IMR-90 (cell line): ENCODE data around the gene UBE2L3. TPM values are rescaled to one million over a fixed set of nuclear protein-coding genes. Genes with fewer than 3 reads are reported as not detected.
"Not testable (repeated sequence)": the region's sequence is repeated elsewhere in the genome, so short reads cannot be mapped to it uniquely, and the experiment has no call there.

Experiments
- ATAC-seq: fragments of 200-7000 bp; cut with Tn5 transposase; 2 replicates; pipeline ENCODE4 v1.9.1; 2020; ENCODE audit warnings: low read depth, mild to moderate bottlenecking, moderate library complexity
- BruUV-seq: library from RNA; stranded (reverse); fragments of 400-500 nt; replicated peaks from 2 replicates; lab custom pipeline; 2021; lab: Mats Ljungman, UMichigan
- CTCF ChIA-PET: fragments of 300-600 bp; formaldehyde crosslinking; extraction: SDS; loops from one replicate; lab custom pipeline; 2021; ENCODE audit warnings: antibody characterized with exemption; lab: Yijun Ruan, JAX
- POLR2A ChIA-PET: fragments of 300-600 bp; sonication (Branson Sonifier 250); formaldehyde crosslinking; loops from one replicate; lab custom pipeline; 2022; ENCODE audit warnings: antibody characterized with exemption; ENCODE audit not compliant: unreplicated experiment; lab: Charles Lee
- DNase-seq: peaks from one replicate; pipeline ENCODE4 v3.0.0; 2013
- H2AFZ ChIP-seq: replicated peaks from 2 replicates; pipeline ENCODE3; 2013; ENCODE audit warnings: low read length, mild to moderate bottlenecking; ENCODE audit not compliant: poor library complexity
- H2AK5ac ChIP-seq: 2 replicates; pipeline ENCODE4 v1.6.1; 2013; ENCODE audit warnings: low read depth, low read length, inconsistent platforms
- H2AK9ac ChIP-seq: replicated peaks from 2 replicates; pipeline ENCODE3; 2013; ENCODE audit warnings: mild to moderate bottlenecking, low read depth, low read length, moderate library complexity; ENCODE audit not compliant: poor library complexity
- H2BK120ac ChIP-seq: 2 replicates; pipeline ENCODE4 v1.6.1; 2013; ENCODE audit warnings: low read depth, low read length, inconsistent platforms
- H2BK15ac ChIP-seq: 3 replicates; pipeline ENCODE4 v1.6.1; 2013; ENCODE audit warnings: low read depth, low read length, inconsistent platforms
- H2BK20ac ChIP-seq: 2 replicates; pipeline ENCODE4 v1.6.1; 2013; ENCODE audit warnings: low read depth, mild to moderate bottlenecking, inconsistent platforms, low read length, moderate library complexity
- H2BK5ac ChIP-seq: 2 replicates; pipeline ENCODE4 v1.6.1; 2013; ENCODE audit warnings: mild to moderate bottlenecking, low read depth, low read length, inconsistent platforms; ENCODE audit not compliant: poor library complexity, severe bottlenecking
- H3K14ac ChIP-seq: replicated peaks from 2 replicates; pipeline ENCODE4 v1.6.1; 2013; ENCODE audit warnings: low read depth, low read length, inconsistent platforms
- H3K18ac ChIP-seq: 2 replicates; pipeline ENCODE4 v1.6.1; 2013; ENCODE audit warnings: low read depth, low read length, control low read depth
- H3K23ac ChIP-seq: 2 replicates; pipeline ENCODE4 v1.6.1; 2013; ENCODE audit warnings: low read depth, low read length, inconsistent platforms
- H3K27ac ChIP-seq: 2 replicates; pipeline ENCODE4 v1.5.1; 2013; ENCODE audit warnings: mild to moderate bottlenecking, control low read depth, low read length; ENCODE audit not compliant: insufficient read depth
- H3K27me3 ChIP-seq: 2 replicates; pipeline ENCODE4 v1.6.1; 2013; ENCODE audit warnings: low read length; ENCODE audit not compliant: control insufficient read depth, insufficient read depth
- H3K36me3 ChIP-seq: 2 replicates; pipeline ENCODE4 v1.6.1; 2013; ENCODE audit warnings: low read length, mixed read lengths; ENCODE audit not compliant: control insufficient read depth, insufficient read depth
- H3K4ac ChIP-seq: 2 replicates; pipeline ENCODE4 v1.6.1; 2013; ENCODE audit warnings: low read depth, low read length, inconsistent platforms
- H3K4me1 ChIP-seq: 2 replicates; pipeline ENCODE4 v1.6.1; 2013; ENCODE audit warnings: low read length, mixed read lengths; ENCODE audit not compliant: control insufficient read depth, insufficient read depth
- H3K4me2 ChIP-seq: 2 replicates; pipeline ENCODE4 v1.6.1; 2013; ENCODE audit warnings: low read depth, mild to moderate bottlenecking, control low read depth, low read length, moderate library complexity
- H3K4me3 ChIP-seq: 2 replicates; pipeline ENCODE4 v1.5.1; 2013; ENCODE audit warnings: low read depth, mild to moderate bottlenecking, control low read depth, low read length, moderate library complexity; ENCODE audit not compliant: insufficient read depth
- H3K56ac ChIP-seq: 2 replicates; pipeline ENCODE4 v1.6.1; 2013; ENCODE audit warnings: low read length, inconsistent platforms; ENCODE audit not compliant: insufficient read depth; ENCODE audit errors: extremely low read depth
- H3K79me1 ChIP-seq, 2 experiments: 2 replicates each; pipeline ENCODE4 v1.6.1; 2013; ENCODE audit warnings: low read length in 2 of 2, inconsistent platforms in 1 of 2, low read depth in 1 of 2
- H3K9ac ChIP-seq: 2 replicates; pipeline ENCODE4 v1.6.1; 2013; ENCODE audit warnings: low read depth, low read length, control low read depth
- H3K9me1 ChIP-seq: 2 replicates; pipeline ENCODE4 v1.6.1; 2013; ENCODE audit warnings: low read length, inconsistent platforms; ENCODE audit not compliant: insufficient read depth
- H3K9me3 ChIP-seq: 2 replicates; pipeline ENCODE4 v1.6.1; 2013; ENCODE audit warnings: low read length; ENCODE audit not compliant: control insufficient read depth, insufficient read depth
- H4K20me1 ChIP-seq: 2 replicates; pipeline ENCODE4 v1.6.1; 2013; ENCODE audit warnings: low read length, inconsistent platforms; ENCODE audit not compliant: insufficient read depth
- H4K5ac ChIP-seq: 2 replicates; pipeline ENCODE4 v1.6.1; 2013; ENCODE audit warnings: mild to moderate bottlenecking, low read depth, low read length, control low read depth
- H4K8ac ChIP-seq, 2 experiments: 2 replicates each; pipeline ENCODE4 v1.6.1; 2013; ENCODE audit warnings: low read depth in 2 of 2, low read length in 2 of 2, control low read depth in 1 of 2, inconsistent platforms in 1 of 2
- H4K91ac ChIP-seq: 2 replicates; pipeline ENCODE4 v1.6.1; 2013; ENCODE audit warnings: low read depth, low read length, inconsistent platforms; ENCODE audit not compliant: insufficient read depth
- WGBS, 2 experiments: methylation state at CpG; one replicate each; pipeline versions ENCODE4 v1.1.5 to v1.1.7; 2013; ENCODE audit warnings: missing lambda C conversion rate in 2 of 2; ENCODE audit not compliant: insufficient read length in 1 of 2; ENCODE audit errors: extremely low coverage in 2 of 2; 5-methylcytosine and 5-hydroxymethylcytosine counted together
- dilution Hi-C: fragments of 300-500 bp; cut with HindIII; formaldehyde crosslinking; loops from one replicate; pipeline ENCODE4 v1.14.3; 2018; ENCODE audit warnings: low sequenced_read_pairs; ENCODE audit not compliant: unreplicated experiment
- in situ Hi-C: fragments of 300-500 bp; cut with MboI; formaldehyde crosslinking; loops from 3 replicates; pipeline ENCODE4 v1.14.3; 2019; ENCODE audit warnings: low sequenced_read_pairs, inconsistent platforms, mixed read lengths
- intact Hi-C: fragments of 100-400 bp; cut with micrococcal nuclease; formaldehyde crosslinking; loops from 2 replicates; pipeline ENCODE4 v1.10.0; 2022
- polyA plus RNA-seq, 3 experiments: library from polyadenylated mRNA; depleted of rRNA; stranded (reverse); fragments of >200 nt; gene quantifications; 2 replicates each; pipeline ENCODE4 v1.2.3, GENCODE V29; 2012; ENCODE audit warnings: low replicate concordance in 1 of 3
- total RNA-seq: library from RNA; depleted of rRNA; stranded (reverse); fragments of >200 nt; gene quantifications from 2 replicates; pipeline ENCODE4 v1.2.3, GENCODE V29; 2012

The UBE2L3 gene
- total and polyA plus RNA-seq, 2 of the 4 experiments (the other 2 are of a cell fraction), result 29.0 to 72.9 TPM

- H2AFZ ChIP-seq, H4K8ac ChIP-seq, BruUV-seq, dilution Hi-C loops, H2BK20ac ChIP-seq, H3K23ac ChIP-seq, H2BK5ac ChIP-seq, intact Hi-C loops, H3K4ac ChIP-seq, H3K4me3 ChIP-seq, H4K5ac ChIP-seq, in situ Hi-C loops, POLR2A ChIA-PET, H3K27me3 ChIP-seq, H3K27ac ChIP-seq, H3K9ac ChIP-seq, DNase-seq, H3K4me1 ChIP-seq, H4K91ac ChIP-seq, H3K9me1 ChIP-seq, H3K9me3 ChIP-seq, H2BK15ac ChIP-seq, H3K14ac ChIP-seq, CTCF ChIA-PET, H2AK9ac ChIP-seq, ATAC-seq, H2AK5ac ChIP-seq, H3K4me2 ChIP-seq, H2BK120ac ChIP-seq, H3K56ac ChIP-seq, H3K36me3 ChIP-seq, H3K18ac ChIP-seq: not testable (repeated sequence)
- Histone ChIP-seq H4K20me1 (peaks cover 14% of the 10 kb centered on the region), H3K79me1 (peaks cover 6 to 27% of the 10 kb centered on the region in 2 experiments; a peak in 3 of 4 replicates)
- WGBS, 2 experiments, result no CpG with 5 or more reads among the region's 6 CpGs
Observed at GRCh38 chr22:21645513-21645912, 78.0 kb downstream of the UBE2L3 start.
